ENCODE measurements around the gene CPAMD8. TPM values are rescaled to one million over a fixed set of nuclear protein-coding genes. Genes with fewer than 3 reads are reported as not detected.

The CPAMD8 gene
- total and polyA plus RNA-seq, 2 of the 8 experiments (the other 6 are each of a cell fraction or from before 2014, with no cell fraction given): 6.1 to 9.2 TPM

- CTCF ChIA-PET (ENCODE audit: partially characterized antibody): no interaction called here
- peaks cover 0 to 6% (median 3%) of the 10 kb centered on the region in 4 experiments; a peak in 4 of 7 replicates for H3K27me3 ChIP-seq (replicated peaks in 1 of 4; ENCODE audit: control insufficient read depth in 3 of 4, extremely low read depth in 1 of 4, insufficient read depth in 3 of 4, low read length in 3 of 4)
Observed at GRCh38 chr19:17023805-17024204, 2.8 kb downstream of the CPAMD8 start.

More at GRCh38 chr19:17023805-17024204, 2.8 kb downstream of the CPAMD8 start:
- Histone ChIP-seq H3K9ac (replicated peaks in 1 of 4; ENCODE audit: extremely low read depth in 1 of 4, low read depth in 3 of 4, low read length in 3 of 4) (no peak overlapping the region), H2BK20ac (ENCODE audit: low read length) (no peak overlapping the region), H3K14ac (ENCODE audit: insufficient read length) (no peak overlapping the region), H2BK120ac (replicated peaks; ENCODE audit: low read depth, low read length) (no peak overlapping the region), H3K36me3 (ENCODE audit: control insufficient read depth in 2 of 4, insufficient read depth in 4 of 4, low read length in 3 of 4) (no peaks in the 10 kb centered on the region), H3K23ac (ENCODE audit: insufficient read length) (no peak overlapping the region), H3K4me3 (ENCODE audit: extremely low read depth in 1 of 4, insufficient read depth in 2 of 4, low read depth in 3 of 4, low read length in 4 of 4) (no peak overlapping the region), H3K4me1 (replicated peaks in 1 of 4; ENCODE audit: control insufficient read depth in 3 of 4, insufficient read depth in 4 of 4, low read length in 3 of 4) (peaks cover 2 to 9% (median 5%) of the 10 kb centered on the region in 4 experiments; a peak in 5 of 7 replicates), H3K4ac (replicated peaks; ENCODE audit: insufficient read length, low read depth, low read length) (no peak overlapping the region), H4K91ac (replicated peaks; ENCODE audit: insufficient read length, low read length) (no peak overlapping the region), H3K79me1 (ENCODE audit: low read depth, low read length) (no peaks in the 10 kb centered on the region), H3K9me3 (ENCODE audit: insufficient read depth in 2 of 2, low read depth in 1 of 2, low read length in 1 of 2) (peaks cover 3 to 8% of the 10 kb centered on the region in 2 experiments), H4K5ac (ENCODE audit: insufficient read length, low read depth, low read length) (no peak overlapping the region), H3K4me2 (ENCODE audit: insufficient read depth in 1 of 2, low read depth in 2 of 2, low read length in 2 of 2) (no peak overlapping the region), H2AK5ac (ENCODE audit: low read depth, low read length) (no peak overlapping the region), H4K8ac (ENCODE audit: extremely low read depth, insufficient read depth, low read length) (no peak overlapping the region), H4K20me1 (replicated peaks in 1 of 2; ENCODE audit: control insufficient read depth in 1 of 2, insufficient read depth in 2 of 2, low read length in 2 of 2) (peaks cover 0 to 3% of the 10 kb centered on the region in 2 experiments), H3K23me2 (ENCODE audit: low read depth, low read length) (peaks cover 11% of the 10 kb centered on the region), H2BK5ac (ENCODE audit: low read depth, low read length) (no peak overlapping the region), H2BK15ac (ENCODE audit: low read length) (no peak overlapping the region), H3K56ac (replicated peaks; ENCODE audit: insufficient read length, low read depth, low read length) (no peak overlapping the region), H2BK12ac (ENCODE audit: low read depth, low read length) (no peak overlapping the region), H2AFZ (ENCODE audit: low read length) (no peak overlapping the region), H3K27ac (ENCODE audit: low read depth, low read length) (no peak overlapping the region), H3K79me2 (ENCODE audit: control insufficient read depth in 1 of 2, insufficient read depth in 2 of 2, low read length in 2 of 2) (peaks cover 0 to 3% of the 10 kb centered on the region in 2 experiments; a peak in 2 of 4 replicates), H3K18ac (ENCODE audit: extremely low read depth, low read length) (no peak overlapping the region)
- DNase-seq (ENCODE audit: low read depth in 1 of 2, low spot score in 2 of 2): no peak
- FAIRE-seq: no peak
- POLR2A ChIA-PET (ENCODE audit: partially characterized antibody): no interaction called here
- TF ChIP-seq SUZ12 (IDR thresholded peaks at IDR 0.05; ENCODE audit: low read length) (no peak), CHD2 (IDR thresholded peaks at IDR 0.05; ENCODE audit: low read length) (no peak), EZH2 (IDR thresholded peaks at IDR 0.05; ENCODE audit: low read depth, low read length, severe bottlenecking) (no peak)
- TF ChIP-seq, protein P1, sequence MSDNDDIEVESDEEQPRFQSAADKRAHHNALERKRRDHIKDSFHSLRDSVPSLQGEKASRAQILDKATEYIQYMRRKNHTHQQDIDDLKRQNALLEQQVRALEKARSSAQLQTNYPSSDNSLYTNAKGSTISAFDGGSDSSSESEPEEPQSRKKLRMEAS (IDR thresholded peaks at IDR 0.05): no peak
- TF ChIP-seq, protein P2, sequence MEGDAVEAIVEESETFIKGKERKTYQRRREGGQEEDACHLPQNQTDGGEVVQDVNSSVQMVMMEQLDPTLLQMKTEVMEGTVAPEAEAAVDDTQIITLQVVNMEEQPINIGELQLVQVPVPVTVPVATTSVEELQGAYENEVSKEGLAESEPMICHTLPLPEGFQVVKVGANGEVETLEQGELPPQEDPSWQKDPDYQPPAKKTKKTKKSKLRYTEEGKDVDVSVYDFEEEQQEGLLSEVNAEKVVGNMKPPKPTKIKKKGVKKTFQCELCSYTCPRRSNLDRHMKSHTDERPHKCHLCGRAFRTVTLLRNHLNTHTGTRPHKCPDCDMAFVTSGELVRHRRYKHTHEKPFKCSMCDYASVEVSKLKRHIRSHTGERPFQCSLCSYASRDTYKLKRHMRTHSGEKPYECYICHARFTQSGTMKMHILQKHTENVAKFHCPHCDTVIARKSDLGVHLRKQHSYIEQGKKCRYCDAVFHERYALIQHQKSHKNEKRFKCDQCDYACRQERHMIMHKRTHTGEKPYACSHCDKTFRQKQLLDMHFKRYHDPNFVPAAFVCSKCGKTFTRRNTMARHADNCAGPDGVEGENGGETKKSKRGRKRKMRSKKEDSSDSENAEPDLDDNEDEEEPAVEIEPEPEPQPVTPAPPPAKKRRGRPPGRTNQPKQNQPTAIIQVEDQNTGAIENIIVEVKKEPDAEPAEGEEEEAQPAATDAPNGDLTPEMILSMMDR (IDR thresholded peaks at IDR 0.05; ENCODE audit: control extremely low read depth in 1 of 3, insufficient read depth in 1 of 3, low read depth in 1 of 3, low read length in 3 of 3): no peak
- WGBS, 2 experiments (ENCODE audit: extremely low coverage in 1 of 2, insufficient coverage in 1 of 2, insufficient read length in 1 of 2, insufficient replicate concordance in 2 of 2, low coverage in 1 of 2, low lambda C conversion rate in 2 of 2, missing lambda C conversion rate in 1 of 2): 84% methylated on average over 3 of the region's 3 CpGs; no CpG with 5 or more reads in 1 of the 2 experiments

All from H1 (cell line).